ENCODE results near the gene CHRFAM7A. TPM values are rescaled to one million over a fixed set of nuclear protein-coding genes. Genes with fewer than 3 reads are reported as not detected.
"Not testable (repeated sequence)": the region's sequence is repeated elsewhere in the genome, so short reads cannot be mapped to it uniquely, and the experiment has no call there.

Gene CHRFAM7A
- total RNA-seq (2014; rRNA removed) (19.0 TPM in 1 of 2 replicates, not detected in the other), Bru-seq, nascent RNA (percentile 24 among the genes with signal in this experiment), BruChase-seq, experiment 1, labeled RNA remaining after a 6-hour chase (percentile 21 among the genes with signal in this experiment), BruChase-seq, experiment 2, labeled RNA remaining after a 2-hour chase (percentile 16 among the genes with signal in this experiment)
- long read RNA-seq, partial matches to known transcripts, result 0 of 1 reads
- long read RNA-seq, other reads (novel, unspliced or antisense), result 1 of 1 reads

- DNase-seq; POLR2A ChIA-PET (ENCODE audit: unreplicated experiment); H2AFZ ChIP-seq (ENCODE audit: low read length); H3K4me3 ChIP-seq (ENCODE audit: low read length); H3K4me1 ChIP-seq (ENCODE audit: insufficient read depth, low read length); CTCF ChIA-PET; H3K9me2 ChIP-seq (replicated peaks; ENCODE audit: low read length); H3K9me3 ChIP-seq (ENCODE audit: low read length); H3K79me2 ChIP-seq (ENCODE audit: low read length); BruUV-seq (replicated peaks); H3K36me3 ChIP-seq (ENCODE audit: low read depth, low read length); H3K27ac ChIP-seq (ENCODE audit: low read length); H3K4me2 ChIP-seq (ENCODE audit: low read length); H4K20me1 ChIP-seq (ENCODE audit: low read length); H3K9ac ChIP-seq (ENCODE audit: low read length); H3K27me3 ChIP-seq (ENCODE audit: low read length); H3F3A ChIP-seq (ENCODE audit: low read length, unreplicated experiment); intact Hi-C loops (cut with micrococcal nuclease): not testable (repeated sequence)
- peak; percentile 76 for ATAC-seq
Measured at GRCh38 chr15:30392766-30393663, at the start of gene CHRFAM7A. CHRFAM7A (minus strand) TSS chr15:30393540; CDS start chr15:30383351, 10,189 bp downstream.

- H3K9ac ChIP-seq (ENCODE audit: low read length); H3K4me1 ChIP-seq (ENCODE audit: insufficient read depth, low read length); H3K27ac ChIP-seq (ENCODE audit: low read length); H3K9me2 ChIP-seq (replicated peaks; ENCODE audit: low read length); H2AFZ ChIP-seq (ENCODE audit: low read length); H3K36me3 ChIP-seq (ENCODE audit: low read depth, low read length); H3K4me2 ChIP-seq (ENCODE audit: low read length); H4K20me1 ChIP-seq (ENCODE audit: low read length); POLR2A ChIA-PET (ENCODE audit: unreplicated experiment); BruUV-seq (replicated peaks); H3K9me3 ChIP-seq (ENCODE audit: low read length); H3K27me3 ChIP-seq (ENCODE audit: low read length); H3K79me2 ChIP-seq (ENCODE audit: low read length); H3K4me3 ChIP-seq (ENCODE audit: low read length); DNase-seq; H3F3A ChIP-seq (ENCODE audit: low read length, unreplicated experiment); CTCF ChIA-PET; intact Hi-C loops (cut with micrococcal nuclease): not testable (repeated sequence)
- ATAC-seq, result peak; percentile 46; the same call in 1 of the 2 replicates
Measured at GRCh38 chr15:30438348-30438747, 45.0 kb upstream of the CHRFAM7A start.

GRCh38 chr15:30435878-30436277, 42.5 kb upstream of the CHRFAM7A start:
- H3K4me1 ChIP-seq (ENCODE audit: insufficient read depth, low read length); H3K9me2 ChIP-seq (replicated peaks; ENCODE audit: low read length); CTCF ChIA-PET; H3K4me2 ChIP-seq (ENCODE audit: low read length); POLR2A ChIA-PET (ENCODE audit: unreplicated experiment); H3K36me3 ChIP-seq (ENCODE audit: low read depth, low read length); ATAC-seq; H3K4me3 ChIP-seq (ENCODE audit: low read length); DNase-seq; H2AFZ ChIP-seq (ENCODE audit: low read length); intact Hi-C loops (cut with micrococcal nuclease); H4K20me1 ChIP-seq (ENCODE audit: low read length); H3K79me2 ChIP-seq (ENCODE audit: low read length); H3F3A ChIP-seq (ENCODE audit: low read length, unreplicated experiment); H3K9me3 ChIP-seq (ENCODE audit: low read length); H3K9ac ChIP-seq (ENCODE audit: low read length); BruUV-seq (replicated peaks); H3K27me3 ChIP-seq (ENCODE audit: low read length); H3K27ac ChIP-seq (ENCODE audit: low read length): not testable (repeated sequence)

GRCh38 chr15:30420723-30421122, 27.4 kb upstream of the CHRFAM7A start:
- H3K9me2 ChIP-seq (replicated peaks; ENCODE audit: low read length); H3K27me3 ChIP-seq (ENCODE audit: low read length); BruUV-seq (replicated peaks); H4K20me1 ChIP-seq (ENCODE audit: low read length); H3K4me2 ChIP-seq (ENCODE audit: low read length); H3F3A ChIP-seq (ENCODE audit: low read length, unreplicated experiment); H3K9ac ChIP-seq (ENCODE audit: low read length); POLR2A ChIA-PET (ENCODE audit: unreplicated experiment); DNase-seq; ATAC-seq; intact Hi-C loops (cut with micrococcal nuclease); H3K36me3 ChIP-seq (ENCODE audit: low read depth, low read length); H3K79me2 ChIP-seq (ENCODE audit: low read length); H3K27ac ChIP-seq (ENCODE audit: low read length); H3K9me3 ChIP-seq (ENCODE audit: low read length); CTCF ChIA-PET; H3K4me3 ChIP-seq (ENCODE audit: low read length); H2AFZ ChIP-seq (ENCODE audit: low read length); H3K4me1 ChIP-seq (ENCODE audit: insufficient read depth, low read length): not testable (repeated sequence)

- POLR2A ChIA-PET (ENCODE audit: unreplicated experiment), result not testable (repeated sequence)
Measured at GRCh38 chr15:30414160-30414559, 20.8 kb upstream of the CHRFAM7A start, which contains the start of gene GOLGA8R. GOLGA8R (minus strand) TSS chr15:30414260; CDS start chr15:30414162, 98 bp downstream.

GRCh38 chr15:30407636-30408035, 14.3 kb upstream of the CHRFAM7A start:
- H3K27me3 ChIP-seq (ENCODE audit: low read length); H3F3A ChIP-seq (ENCODE audit: low read length, unreplicated experiment); BruUV-seq (replicated peaks); H3K4me2 ChIP-seq (ENCODE audit: low read length); CTCF ChIA-PET; DNase-seq; intact Hi-C loops (cut with micrococcal nuclease); H4K20me1 ChIP-seq (ENCODE audit: low read length); H3K79me2 ChIP-seq (ENCODE audit: low read length); H3K36me3 ChIP-seq (ENCODE audit: low read depth, low read length); H3K9ac ChIP-seq (ENCODE audit: low read length); H3K9me3 ChIP-seq (ENCODE audit: low read length); H2AFZ ChIP-seq (ENCODE audit: low read length); ATAC-seq; H3K27ac ChIP-seq (ENCODE audit: low read length); H3K4me3 ChIP-seq (ENCODE audit: low read length); H3K4me1 ChIP-seq (ENCODE audit: insufficient read depth, low read length); H3K9me2 ChIP-seq (replicated peaks; ENCODE audit: low read length); POLR2A ChIA-PET (ENCODE audit: unreplicated experiment): not testable (repeated sequence)

More at GRCh38 chr15:30414160-30414559, 20.8 kb upstream of the CHRFAM7A start, which contains the start of gene GOLGA8R:
- H3K9ac ChIP-seq (ENCODE audit: low read length); H4K20me1 ChIP-seq (ENCODE audit: low read length); CTCF ChIA-PET; H3K9me2 ChIP-seq (replicated peaks; ENCODE audit: low read length); H3K27ac ChIP-seq (ENCODE audit: low read length); H3K4me1 ChIP-seq (ENCODE audit: insufficient read depth, low read length); H3K9me3 ChIP-seq (ENCODE audit: low read length); intact Hi-C loops (cut with micrococcal nuclease); ATAC-seq; DNase-seq; H3F3A ChIP-seq (ENCODE audit: low read length, unreplicated experiment); H3K79me2 ChIP-seq (ENCODE audit: low read length); H3K27me3 ChIP-seq (ENCODE audit: low read length); BruUV-seq (replicated peaks); H3K4me3 ChIP-seq (ENCODE audit: low read length); H2AFZ ChIP-seq (ENCODE audit: low read length); H3K4me2 ChIP-seq (ENCODE audit: low read length); H3K36me3 ChIP-seq (ENCODE audit: low read depth, low read length): not testable (repeated sequence)
